Measurements from ENCODE around the gene VENTX.
"Not testable (repeated sequence)": the region's sequence is repeated elsewhere in the genome, so short reads cannot be mapped to it uniquely, and the experiment has no call there.

Gene VENTX

GRCh38 chr10:133217800-133218589 is 19.7 kb upstream of the VENTX start:
- no peak for DNase-seq

GRCh38 chr10:133218891-133219290 is 18.8 kb upstream of the VENTX start:
- DNase-seq: no peak

- no peak for DNase-seq
Observed at GRCh38 chr10:133219782-133220181, 17.9 kb upstream of the VENTX start.

- DNase-seq: no peak
Observed at GRCh38 chr10:133221331-133221730, 16.3 kb upstream of the VENTX start.

GRCh38 chr10:133221756-133222155 is 15.9 kb upstream of the VENTX start:
- DNase-seq: not testable (repeated sequence)

GRCh38 chr10:133224076-133224475 is 13.6 kb upstream of the VENTX start:
- DNase-seq: no peak

GRCh38 chr10:133224756-133225372 is 12.8 kb upstream of the VENTX start:
- no peak for DNase-seq

- no peak for DNase-seq
Observed at GRCh38 chr10:133225707-133226191, 11.9 kb upstream of the VENTX start.

- no peak for DNase-seq
Observed at GRCh38 chr10:133226251-133226808, 11.3 kb upstream of the VENTX start.

GRCh38 chr10:133227256-133227655 is 10.4 kb upstream of the VENTX start:
- DNase-seq: no peak

- no peak for DNase-seq
Observed at GRCh38 chr10:133229265-133230043, 8.2 kb upstream of the VENTX start.

GRCh38 chr10:133230044-133230361 is 7.7 kb upstream of the VENTX start, which contains the start of gene UTF1:
UTF1 (plus strand) TSS chr10:133230217; CDS start chr10:133230289, 72 bp downstream.
- DNase-seq: no peak

GRCh38 chr10:133230387-133231195 is 7.1 kb upstream of the VENTX start:
- no peak for DNase-seq

- no peak for DNase-seq
Observed at GRCh38 chr10:133231244-133231945, 6.3 kb upstream of the VENTX start.

GRCh38 chr10:133231946-133232574 is 5.6 kb upstream of the VENTX start:
- DNase-seq: no peak

GRCh38 chr10:133234796-133235195 is 2.9 kb upstream of the VENTX start:
- not testable (repeated sequence) for DNase-seq

GRCh38 chr10:133235265-133235855 is 2.3 kb upstream of the VENTX start:
- DNase-seq: no peak

GRCh38 chr10:133235932-133236331 is 1.7 kb upstream of the VENTX start:
- no peak for DNase-seq

- no peak for DNase-seq
Observed at GRCh38 chr10:133236401-133237240, 1.0 kb upstream of the VENTX start.

GRCh38 chr10:133237241-133237587 is 441 bp upstream of the VENTX start:
- DNase-seq: no peak

All from NCI-H510A (cell line).